Activated gamma-delta T cell treated with anti-CD3 and anti-CD28 coated beads, Interleukin-2, amount 50 U/mL, for 16 hours (primary cell): ENCODE data around the gene HOMER2.
"Not testable (repeated sequence)": the region's sequence is repeated elsewhere in the genome, so short reads cannot be mapped to it uniquely, and the experiment has no call there.

Experiments
- DNase-seq: peaks from one replicate; pipeline ENCODE4 v3.0.0-alpha.2; 2020; ENCODE audit warnings: low read depth

Gene HOMER2

GRCh38 chr15:82894971-82895520 lies 57.5 kb downstream of the HOMER2 start:
- DNase-seq = no peak

- DNase-seq = not testable (repeated sequence)
These were observed 59.0 kb downstream of the HOMER2 start for GRCh38 chr15:82893473-82893872.

GRCh38 chr15:82892573-82892972 lies 59.9 kb downstream of the HOMER2 start:
- DNase-seq = no peak

GRCh38 chr15:82890995-82891390 lies 61.5 kb downstream of the HOMER2 start:
- no peak for DNase-seq

- DNase-seq = no peak
These were observed 62.1 kb downstream of the HOMER2 start for GRCh38 chr15:82890338-82890994.

- no peak for DNase-seq
These were observed 70.1 kb downstream of the HOMER2 start for GRCh38 chr15:82882273-82882928.

GRCh38 chr15:82881747-82882146 lies 70.8 kb downstream of the HOMER2 start:
- no peak for DNase-seq

GRCh38 chr15:82880704-82881103 lies 71.8 kb downstream of the HOMER2 start:
- DNase-seq = no peak

- DNase-seq = no peak
These were observed 74.2 kb downstream of the HOMER2 start for GRCh38 chr15:82878325-82878724.

- DNase-seq = no peak
These were observed 74.7 kb downstream of the HOMER2 start for GRCh38 chr15:82877825-82878224.

GRCh38 chr15:82875411-82876003 lies 77.0 kb downstream of the HOMER2 start:
- no peak for DNase-seq

- DNase-seq = no peak
These were observed 77.6 kb downstream of the HOMER2 start for GRCh38 chr15:82874961-82875360.

- no peak for DNase-seq
These were observed 78.3 kb downstream of the HOMER2 start for GRCh38 chr15:82874267-82874666.

- no peak for DNase-seq
These were observed 79.4 kb downstream of the HOMER2 start for GRCh38 chr15:82873000-82873680.

- DNase-seq = no peak
These were observed 80.6 kb downstream of the HOMER2 start for GRCh38 chr15:82871832-82872484.

GRCh38 chr15:82871358-82871757 lies 81.2 kb downstream of the HOMER2 start:
- DNase-seq = no peak

GRCh38 chr15:82870727-82871320 lies 81.7 kb downstream of the HOMER2 start:
- DNase-seq = no peak

- DNase-seq = not testable (repeated sequence)
These were observed 86.5 kb downstream of the HOMER2 start for GRCh38 chr15:82865981-82866380.

- not testable (repeated sequence) for DNase-seq
These were observed 86.9 kb downstream of the HOMER2 start for GRCh38 chr15:82865581-82865980.

- no peak for DNase-seq
These were observed 87.6 kb downstream of the HOMER2 start for GRCh38 chr15:82864967-82865366.

GRCh38 chr15:82862886-82863285 lies 89.6 kb downstream of the HOMER2 start:
- DNase-seq = no peak

GRCh38 chr15:82858932-82859331 lies 93.6 kb downstream of the HOMER2 start:
- no peak for DNase-seq
